Measurements from ENCODE around the gene HSCB.
"Not testable (repeated sequence)": the region's sequence is repeated elsewhere in the genome, so short reads cannot be mapped to it uniquely, and the experiment has no call there.

HSCB gene

DNA sequence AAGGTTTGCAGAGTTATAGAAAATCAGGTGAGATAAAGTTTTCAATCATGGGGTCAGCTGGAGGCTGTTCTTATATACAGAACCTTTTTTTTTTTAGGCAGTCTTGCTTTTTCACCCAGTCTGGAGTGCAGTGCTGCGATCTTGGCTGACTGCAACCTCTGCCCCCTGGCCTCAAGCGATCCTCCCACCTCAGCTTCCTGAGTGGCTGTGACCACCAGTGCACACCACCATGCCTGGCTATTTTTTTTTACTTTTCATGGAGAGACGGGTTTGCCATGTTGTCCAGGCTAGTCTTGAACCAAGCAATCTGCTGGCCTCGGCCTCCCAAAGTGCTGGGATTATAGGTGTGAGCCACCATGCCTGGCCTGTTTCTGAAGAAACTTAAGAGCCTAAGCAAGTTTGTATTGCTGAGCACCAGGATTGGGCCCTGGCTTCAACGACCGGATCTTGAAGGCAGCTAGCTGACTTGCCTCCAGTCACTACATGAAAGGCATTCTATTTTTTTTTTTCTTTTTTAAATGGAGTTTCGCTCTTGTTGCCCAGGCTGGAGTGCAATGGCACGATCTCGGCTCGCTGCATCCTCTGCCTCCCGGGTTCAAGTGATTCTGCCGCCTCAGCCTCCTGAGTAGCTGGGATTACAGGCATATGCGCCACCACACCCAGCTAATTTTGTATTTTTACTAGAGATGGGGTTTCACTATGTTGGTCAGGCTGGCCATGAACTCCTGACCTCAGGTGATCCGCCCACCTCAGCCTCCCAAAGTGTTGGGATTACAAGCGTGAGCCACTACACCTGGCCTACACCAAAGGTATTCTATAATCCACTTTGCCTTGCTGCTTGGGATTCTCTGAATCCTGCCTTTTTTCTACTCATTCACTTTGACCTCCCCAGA is 50.9 kb downstream of the HSCB start:
- DNase-seq = no peak

DNA sequence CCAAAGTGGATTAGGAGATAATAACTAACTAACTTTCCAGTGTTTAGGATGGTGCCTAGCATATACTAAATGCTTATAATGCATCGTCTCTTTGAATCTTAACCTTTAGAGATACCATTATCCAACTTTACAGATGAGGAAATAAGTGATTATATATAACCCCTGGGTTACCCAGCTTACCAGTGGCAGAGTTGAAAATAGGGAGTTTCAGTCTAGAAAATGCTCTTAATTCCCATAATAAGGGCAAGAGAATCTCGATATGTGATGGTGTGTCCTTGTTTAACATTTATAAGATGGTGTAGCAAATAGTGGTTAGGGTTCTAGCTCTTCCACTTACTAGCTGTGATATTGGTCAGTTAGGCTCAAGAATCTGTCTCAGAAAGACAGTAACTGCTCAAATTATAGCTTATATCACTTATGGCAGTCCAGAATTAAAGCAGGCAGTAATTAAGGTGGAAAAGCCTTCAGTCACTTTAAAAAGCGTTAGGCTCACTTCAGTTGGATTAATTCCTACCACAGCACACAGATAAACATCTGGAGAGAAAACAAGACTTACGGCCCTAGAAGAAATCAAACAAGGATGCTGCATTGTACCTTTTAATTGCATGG is 52.2 kb downstream of the HSCB start:
- DNase-seq = no peak

DNA sequence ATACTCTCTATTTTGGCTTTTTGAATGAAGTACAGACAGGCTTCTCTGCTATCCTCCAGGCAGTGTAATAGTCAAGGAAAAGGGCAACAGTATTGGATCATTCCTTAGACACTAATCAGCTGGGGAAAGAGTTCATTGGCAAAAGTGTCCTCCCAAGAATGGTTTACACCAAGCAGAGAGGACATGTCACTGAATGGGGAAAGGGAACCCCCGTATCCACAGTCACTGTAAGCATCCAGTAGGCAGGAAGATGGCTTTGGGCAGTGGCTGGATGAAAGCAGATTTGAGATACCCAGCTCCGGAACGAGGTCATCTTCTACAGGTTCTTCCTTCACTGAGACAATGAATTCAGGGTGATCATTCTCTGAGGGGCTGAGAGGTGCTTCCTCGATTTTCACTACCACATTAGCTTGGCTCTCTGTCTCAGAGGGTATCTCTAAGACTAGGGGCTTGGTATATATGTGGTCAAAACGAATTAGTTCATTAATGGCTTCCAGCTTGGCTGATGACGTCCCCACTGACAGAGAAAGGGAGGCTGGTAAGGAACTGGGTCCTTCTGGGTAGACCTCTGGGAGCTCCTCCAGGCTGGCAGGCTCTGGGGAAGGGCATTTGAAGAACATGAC is 53.3 kb downstream of the HSCB start:
- DNase-seq = no peak

DNA sequence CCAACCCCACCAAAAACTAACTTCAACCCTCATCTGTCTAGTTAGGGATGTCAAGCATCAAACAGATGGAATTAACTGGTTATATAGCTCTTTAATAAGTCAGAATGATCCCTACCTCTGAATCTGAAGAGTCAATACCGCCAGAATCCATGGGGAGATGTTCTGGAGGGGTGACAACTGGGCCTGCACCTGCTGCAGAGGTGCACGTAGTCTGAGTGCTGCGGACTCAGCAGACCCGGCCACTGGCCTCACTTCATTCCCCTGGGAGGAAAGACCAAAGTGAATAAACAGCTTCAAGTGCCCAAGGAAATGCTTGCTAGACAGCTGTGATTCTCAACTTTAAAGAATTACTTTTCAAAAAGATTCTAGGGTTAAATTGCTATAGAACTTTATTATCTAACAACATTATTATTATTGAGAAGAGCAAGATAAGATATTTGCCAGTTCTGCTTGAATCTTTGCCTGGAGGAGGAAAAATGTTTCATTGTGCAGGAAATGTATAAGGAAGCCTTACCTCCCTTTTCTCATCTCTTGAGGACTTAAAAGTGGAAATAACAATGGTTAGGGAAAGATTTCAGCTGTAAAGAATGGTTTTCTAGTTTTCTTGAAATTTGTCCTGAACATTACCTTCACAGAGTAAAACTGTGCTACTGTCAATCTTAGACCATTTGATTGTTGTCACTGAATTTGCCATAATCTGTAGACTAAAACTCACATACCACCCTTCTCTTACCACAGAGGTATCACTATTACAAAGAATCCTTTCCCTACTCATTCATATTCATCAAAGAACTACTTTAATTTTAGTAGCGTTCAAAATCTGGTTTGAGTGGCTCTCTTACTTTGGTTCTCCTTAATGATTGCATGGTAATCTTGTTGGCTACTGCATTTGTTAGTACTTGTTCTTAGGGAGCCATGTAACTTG is 54.4 kb downstream of the HSCB start:
- DNase-seq = no peak

DNA sequence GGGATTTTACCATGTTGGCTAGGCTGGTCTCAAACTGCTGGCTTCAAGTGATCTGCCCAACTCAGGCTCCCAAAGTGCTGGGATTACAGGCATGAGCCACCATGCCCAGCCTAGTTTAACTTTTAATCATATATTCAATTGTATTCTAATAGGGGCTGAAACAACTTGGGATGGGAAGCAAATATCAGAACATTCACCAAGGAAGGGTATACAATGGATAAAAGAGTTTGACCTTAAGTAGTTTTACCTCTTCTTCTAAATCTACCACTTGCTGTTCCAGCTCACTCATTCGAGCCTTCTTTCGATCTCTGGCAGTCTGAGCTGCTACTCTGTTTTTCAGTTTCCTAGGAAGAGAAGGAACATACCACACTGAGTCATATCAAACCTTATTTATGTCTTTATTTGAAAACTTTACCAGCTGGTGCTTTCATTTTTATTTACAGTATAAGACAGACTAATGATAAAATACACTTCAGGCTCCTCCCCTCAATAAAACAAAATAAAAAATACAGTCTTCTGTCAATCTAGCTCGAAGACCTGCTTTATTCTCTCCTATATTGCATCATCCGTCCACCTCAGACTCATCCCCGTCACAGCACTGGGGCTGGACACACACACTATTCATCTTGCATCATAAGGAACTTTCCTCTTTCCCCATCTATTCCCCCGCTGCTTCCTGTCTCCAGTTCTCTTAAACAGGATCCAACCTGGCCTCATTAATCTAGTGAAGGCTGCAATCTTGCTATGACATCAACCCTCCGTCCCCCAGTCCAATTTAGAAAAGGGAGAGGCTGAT is 57.2 kb downstream of the HSCB start:
- DNase-seq = no peak

DNA sequence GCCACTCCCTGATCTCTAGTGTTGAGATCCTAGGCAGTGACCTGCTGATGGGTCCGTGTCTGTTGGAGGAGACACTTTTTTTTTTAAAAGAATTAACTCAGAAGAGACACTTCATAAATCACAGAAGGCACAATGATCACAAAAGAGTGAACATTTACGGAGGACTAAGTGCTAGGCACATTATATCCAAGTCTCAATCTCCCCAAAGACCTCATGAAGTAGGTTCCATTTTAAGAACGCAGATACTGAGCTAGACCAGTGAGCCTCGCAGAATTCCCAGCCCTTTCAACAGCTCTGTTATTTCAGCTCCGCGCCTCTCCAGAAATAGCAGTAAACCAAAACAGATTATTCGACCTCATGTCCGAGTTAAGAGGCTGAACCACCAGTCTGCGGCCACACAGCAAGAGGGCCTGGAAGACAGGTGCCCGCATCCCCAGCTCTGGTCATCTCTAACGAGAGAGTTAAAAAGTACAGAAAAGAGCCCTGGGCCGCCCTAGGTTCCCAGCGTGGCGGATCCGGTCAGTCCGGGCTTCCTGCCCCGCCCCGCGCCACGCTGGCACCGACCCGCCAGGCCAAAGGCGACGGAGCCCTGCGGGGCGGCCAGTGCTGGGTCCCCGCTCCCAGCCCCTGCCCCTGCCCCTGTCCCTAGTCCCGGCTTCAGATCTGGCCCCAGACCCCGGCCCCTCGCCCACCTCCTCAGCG is 57.9 kb downstream of the HSCB start:
- no peak for DNase-seq

DNA sequence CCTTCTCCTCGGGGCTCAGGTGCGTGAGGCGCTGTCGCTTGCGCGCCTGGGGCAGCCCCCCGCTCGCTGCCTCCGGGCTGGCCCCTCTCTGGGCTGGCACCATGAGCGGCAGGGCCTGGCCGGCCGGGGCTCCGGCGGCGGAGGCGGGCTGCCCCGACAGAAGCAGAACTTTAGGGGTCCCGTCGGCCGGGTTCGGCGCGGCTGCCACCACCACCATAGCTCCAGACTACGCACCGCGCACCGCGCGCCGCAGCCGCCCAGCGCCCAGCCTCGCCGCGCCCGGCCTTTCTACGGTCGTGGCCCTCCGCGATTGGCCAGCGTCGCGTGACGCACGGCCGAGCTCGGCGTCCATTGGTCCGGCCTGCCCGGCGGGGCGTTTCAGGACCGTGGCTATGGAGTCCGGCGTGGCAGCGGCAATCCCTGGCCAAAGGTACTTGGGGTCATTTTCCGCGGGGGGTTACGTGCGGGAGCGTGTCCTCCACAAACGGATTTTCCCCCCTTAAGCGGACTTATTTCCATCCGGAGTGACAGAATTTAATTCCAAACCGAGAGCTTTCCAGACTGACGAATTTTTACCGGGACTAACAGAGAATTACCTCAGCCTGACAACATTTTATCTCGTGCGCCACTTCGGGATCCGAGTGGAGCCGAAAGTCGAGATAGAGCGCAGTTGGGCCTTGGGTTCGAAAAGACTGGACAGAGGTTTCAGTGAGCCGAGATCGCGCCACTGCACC is 58.6 kb downstream of the HSCB start, which contains the start of gene XBP1:
Gene XBP1, minus strand, starts transcription at position 262 of the 734 bp plus-strand sequence.
- peak; percentile 86 for DNase-seq

DNA sequence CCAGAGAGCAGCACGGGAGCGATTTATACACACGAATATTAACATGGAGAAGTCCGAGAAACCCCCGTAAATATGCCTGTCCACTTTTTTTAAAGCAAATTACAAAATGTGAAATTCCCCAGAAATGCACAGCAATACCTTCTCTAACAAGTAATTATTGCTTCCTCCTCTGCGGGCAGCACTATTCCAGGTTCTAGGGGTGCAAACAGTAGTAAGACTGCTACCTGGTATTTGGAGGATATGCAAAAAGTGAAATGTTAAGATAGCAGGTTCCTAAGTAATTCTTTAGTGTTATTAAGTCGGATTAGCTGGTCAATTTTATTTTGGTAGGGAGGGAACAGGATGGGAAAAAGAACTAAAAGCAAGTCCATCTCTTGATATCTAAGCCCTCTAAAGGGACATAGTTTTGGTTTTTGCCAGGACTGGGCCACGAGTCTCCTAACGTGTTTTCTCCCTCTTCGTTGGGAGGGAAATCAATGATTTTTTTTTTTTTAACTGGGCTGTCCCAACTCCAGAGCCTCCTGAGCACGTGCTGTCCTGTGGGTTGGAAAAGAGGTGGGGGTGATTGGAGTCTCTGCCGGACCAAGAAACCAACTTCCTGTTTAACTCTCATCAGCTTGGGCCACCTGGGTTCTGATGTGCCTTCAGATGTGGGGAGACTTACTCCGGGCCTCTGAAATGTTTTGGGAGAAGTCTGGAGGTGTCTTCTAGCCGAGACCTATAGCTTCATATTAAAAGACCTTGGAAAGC is 60.2 kb downstream of the HSCB start:
- no peak for DNase-seq

DNA sequence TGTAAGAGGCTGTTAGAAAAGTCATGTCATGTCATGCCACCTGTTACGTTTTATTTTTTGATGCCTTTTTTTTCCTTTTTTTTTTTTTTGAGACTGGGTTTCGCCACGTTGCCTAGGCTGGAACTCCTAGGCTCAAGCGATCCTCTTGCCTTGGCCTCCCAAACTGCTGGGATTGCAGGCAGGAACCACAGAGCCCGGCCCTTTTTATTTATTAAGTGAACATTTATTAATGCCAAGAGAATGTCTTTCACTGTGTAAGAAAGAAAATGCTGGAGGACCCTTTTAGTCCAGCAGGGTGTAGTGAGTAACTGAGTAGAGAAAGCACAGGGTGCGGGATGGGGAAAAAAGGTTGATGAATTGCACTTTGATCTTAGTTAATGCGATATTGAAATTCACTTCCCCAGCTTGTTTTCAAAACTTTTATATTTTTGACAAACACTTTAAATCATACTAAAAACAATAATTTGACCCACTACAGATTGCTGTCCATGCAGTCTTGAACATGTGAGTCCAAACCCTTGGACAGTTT is 60.8 kb downstream of the HSCB start:
- no peak for DNase-seq

DNA sequence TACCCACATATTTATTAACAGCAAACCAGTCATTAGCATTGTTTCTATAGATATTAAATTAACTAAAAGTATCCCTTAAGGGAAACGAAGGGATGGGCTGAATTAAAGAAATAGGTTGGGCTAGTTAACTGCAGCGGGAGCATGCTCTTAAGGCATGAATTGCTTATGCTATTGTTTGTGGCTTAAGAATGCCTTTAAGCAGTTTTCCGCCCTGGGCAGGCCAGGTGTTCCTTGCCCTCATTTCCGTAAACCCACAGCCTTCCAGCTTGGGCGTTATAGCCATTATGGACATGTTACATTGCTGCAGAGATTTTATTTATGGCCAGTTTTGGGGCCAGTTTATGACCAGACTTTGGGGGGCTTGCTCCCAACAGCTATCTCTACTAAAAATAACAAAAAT is 63.6 kb downstream of the HSCB start:
- not testable (repeated sequence) for DNase-seq
